ENCODE results near the gene MXRA7. TPM values are rescaled to one million over a fixed set of nuclear protein-coding genes. Genes with fewer than 3 reads are reported as not detected.
A peak's percentile ranks its signal among the peaks of the same experiment; 100 is the strongest.

The MXRA7 gene
- total RNA-seq, 1 donor from 2014 or later: 187 TPM

- H3K9me3 Mint-ChIP-seq (ENCODE audit: unreplicated experiment): no peaks in the 10 kb centered on the region
- H3K27ac Mint-ChIP-seq (ENCODE audit: unreplicated experiment): peak overlapping the region; percentile 97
- TF ChIP-seq, protein P1, sequence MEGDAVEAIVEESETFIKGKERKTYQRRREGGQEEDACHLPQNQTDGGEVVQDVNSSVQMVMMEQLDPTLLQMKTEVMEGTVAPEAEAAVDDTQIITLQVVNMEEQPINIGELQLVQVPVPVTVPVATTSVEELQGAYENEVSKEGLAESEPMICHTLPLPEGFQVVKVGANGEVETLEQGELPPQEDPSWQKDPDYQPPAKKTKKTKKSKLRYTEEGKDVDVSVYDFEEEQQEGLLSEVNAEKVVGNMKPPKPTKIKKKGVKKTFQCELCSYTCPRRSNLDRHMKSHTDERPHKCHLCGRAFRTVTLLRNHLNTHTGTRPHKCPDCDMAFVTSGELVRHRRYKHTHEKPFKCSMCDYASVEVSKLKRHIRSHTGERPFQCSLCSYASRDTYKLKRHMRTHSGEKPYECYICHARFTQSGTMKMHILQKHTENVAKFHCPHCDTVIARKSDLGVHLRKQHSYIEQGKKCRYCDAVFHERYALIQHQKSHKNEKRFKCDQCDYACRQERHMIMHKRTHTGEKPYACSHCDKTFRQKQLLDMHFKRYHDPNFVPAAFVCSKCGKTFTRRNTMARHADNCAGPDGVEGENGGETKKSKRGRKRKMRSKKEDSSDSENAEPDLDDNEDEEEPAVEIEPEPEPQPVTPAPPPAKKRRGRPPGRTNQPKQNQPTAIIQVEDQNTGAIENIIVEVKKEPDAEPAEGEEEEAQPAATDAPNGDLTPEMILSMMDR (IDR thresholded peaks at IDR 0.05): no peak
- no peak for DNase-seq (ENCODE audit: extremely low spot score, unreplicated experiment)
- peak overlapping the region; percentile 95 for H3K4me3 Mint-ChIP-seq (ENCODE audit: unreplicated experiment)
- no peaks in the 10 kb centered on the region for H3K27me3 Mint-ChIP-seq (ENCODE audit: unreplicated experiment)
- peaks cover 36% of the 10 kb centered on the region for H3K4me1 Mint-ChIP-seq (ENCODE audit: unreplicated experiment)
- H3K36me3 Mint-ChIP-seq (ENCODE audit: unreplicated experiment): peaks cover 18% of the 10 kb centered on the region
Measured at GRCh38 chr17:76727745-76728456, 17.1 kb upstream of the MXRA7 start.

DNA sequence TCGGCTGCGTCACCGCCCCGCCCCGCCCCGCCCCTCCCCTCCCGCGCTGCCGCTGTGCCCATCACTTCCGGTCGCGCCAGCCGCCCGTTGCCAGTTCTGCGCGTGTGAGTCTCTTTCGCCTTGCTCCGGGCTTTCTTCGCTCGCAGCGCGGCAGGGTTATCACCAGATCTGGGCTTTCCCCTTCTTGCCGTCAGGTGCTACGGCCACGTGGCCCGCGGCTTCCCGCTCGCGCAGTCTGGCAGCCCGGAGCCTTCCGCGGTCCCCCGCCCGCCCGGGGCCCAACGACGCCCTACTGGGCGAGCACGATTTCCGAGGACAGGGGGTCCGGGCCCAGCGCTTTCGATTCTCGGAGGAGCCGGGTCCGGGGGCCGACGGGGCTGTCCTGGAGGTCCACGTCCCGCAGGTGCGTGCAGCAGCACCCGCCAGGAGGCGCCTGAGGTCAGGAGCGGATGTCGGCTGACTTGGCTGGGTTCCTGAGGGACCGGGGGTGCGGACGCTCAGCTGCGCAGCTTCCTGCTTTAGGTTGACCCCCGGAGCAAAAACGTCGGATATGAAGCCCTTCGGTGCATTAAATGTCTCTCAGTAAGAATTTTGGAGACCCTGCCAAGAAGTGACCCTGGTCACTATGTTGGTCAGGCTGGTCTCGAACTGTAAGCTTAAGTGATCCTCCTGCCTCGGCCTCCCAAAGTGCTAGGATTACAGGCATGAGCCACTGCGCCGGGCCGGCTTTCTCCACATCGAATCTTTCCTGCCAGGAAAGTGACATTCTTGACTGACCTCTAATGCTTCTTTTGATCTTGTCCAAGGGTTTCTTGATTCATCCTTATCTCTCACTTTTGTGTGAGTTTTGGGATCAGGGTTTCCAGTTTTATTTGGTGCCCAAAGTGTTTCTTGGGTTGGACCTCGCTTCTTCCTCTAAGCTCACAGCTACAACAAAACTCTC, 16.3 kb upstream of the MXRA7 start, which contains the start of gene METTL23:
Gene METTL23 (plus strand): TSS at position 64 of the 943 bp plus-strand sequence. CDS start 2,872 bp downstream, outside the sequence.
- H3K4me3 Mint-ChIP-seq (ENCODE audit: unreplicated experiment): peak within 1 kb of the TSS; percentile 95
- no peaks in the 10 kb centered on the region for H3K27me3 Mint-ChIP-seq (ENCODE audit: unreplicated experiment)
- H3K4me1 Mint-ChIP-seq (ENCODE audit: unreplicated experiment): peaks cover 32% of the 10 kb centered on the region
- peak; percentile 93 for DNase-seq (ENCODE audit: extremely low spot score, unreplicated experiment)
- H3K36me3 Mint-ChIP-seq (ENCODE audit: unreplicated experiment): peaks cover 17% of the 10 kb centered on the region
- H3K9me3 Mint-ChIP-seq (ENCODE audit: unreplicated experiment): no peaks in the 10 kb centered on the region
- peak within 1 kb of the TSS; percentile 97 for H3K27ac Mint-ChIP-seq (ENCODE audit: unreplicated experiment)
- TF ChIP-seq, protein P1 (IDR thresholded peaks at IDR 0.05): peak; percentile 63

DNA sequence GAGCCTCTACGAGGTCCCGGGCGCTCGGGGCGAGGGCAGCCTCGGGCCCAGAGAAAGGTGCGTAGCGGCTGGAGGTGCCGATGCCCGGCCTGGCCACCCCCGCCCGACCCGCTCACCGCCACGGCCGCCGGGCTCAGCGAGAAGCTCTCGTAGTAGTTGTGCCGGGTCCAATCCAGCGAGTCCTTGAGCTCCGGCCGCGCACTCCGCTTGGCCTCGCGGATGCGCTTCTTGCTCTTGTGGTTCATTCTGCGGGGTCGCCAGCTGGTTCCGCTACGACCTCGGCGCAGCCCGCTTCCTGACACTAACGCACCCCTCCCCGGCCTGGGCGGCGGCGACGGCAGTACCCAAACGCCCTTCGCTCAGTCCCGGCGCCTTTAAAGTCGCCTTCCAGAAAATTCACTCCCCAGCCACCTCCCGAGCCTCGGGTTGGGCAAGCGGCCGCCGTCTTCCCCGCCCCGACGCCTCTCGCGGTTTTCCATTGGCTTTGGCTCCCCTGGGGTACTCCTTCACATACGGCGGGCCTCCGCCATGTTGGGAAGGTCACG, 15.5 kb upstream of the MXRA7 start, which contains the start of gene JMJD6:
Gene JMJD6 (minus strand): TSS at position 376 of the 545 bp plus-strand sequence. CDS start 131 bp downstream, at position 245.
- no peaks in the 10 kb centered on the region for H3K27me3 Mint-ChIP-seq (ENCODE audit: unreplicated experiment)
- TF ChIP-seq, protein P1 (IDR thresholded peaks at IDR 0.05): no peak
- H3K27ac Mint-ChIP-seq (ENCODE audit: unreplicated experiment): peak within 1 kb of the TSS; percentile 97
- no peaks in the 10 kb centered on the region for H3K9me3 Mint-ChIP-seq (ENCODE audit: unreplicated experiment)
- H3K4me1 Mint-ChIP-seq (ENCODE audit: unreplicated experiment): peaks cover 32% of the 10 kb centered on the region
- DNase-seq (ENCODE audit: extremely low spot score, unreplicated experiment): peak; percentile 98
- H3K4me3 Mint-ChIP-seq (ENCODE audit: unreplicated experiment): peak within 1 kb of the TSS; percentile 95
- peaks cover 22% of the 10 kb centered on the region for H3K36me3 Mint-ChIP-seq (ENCODE audit: unreplicated experiment)

DNA sequence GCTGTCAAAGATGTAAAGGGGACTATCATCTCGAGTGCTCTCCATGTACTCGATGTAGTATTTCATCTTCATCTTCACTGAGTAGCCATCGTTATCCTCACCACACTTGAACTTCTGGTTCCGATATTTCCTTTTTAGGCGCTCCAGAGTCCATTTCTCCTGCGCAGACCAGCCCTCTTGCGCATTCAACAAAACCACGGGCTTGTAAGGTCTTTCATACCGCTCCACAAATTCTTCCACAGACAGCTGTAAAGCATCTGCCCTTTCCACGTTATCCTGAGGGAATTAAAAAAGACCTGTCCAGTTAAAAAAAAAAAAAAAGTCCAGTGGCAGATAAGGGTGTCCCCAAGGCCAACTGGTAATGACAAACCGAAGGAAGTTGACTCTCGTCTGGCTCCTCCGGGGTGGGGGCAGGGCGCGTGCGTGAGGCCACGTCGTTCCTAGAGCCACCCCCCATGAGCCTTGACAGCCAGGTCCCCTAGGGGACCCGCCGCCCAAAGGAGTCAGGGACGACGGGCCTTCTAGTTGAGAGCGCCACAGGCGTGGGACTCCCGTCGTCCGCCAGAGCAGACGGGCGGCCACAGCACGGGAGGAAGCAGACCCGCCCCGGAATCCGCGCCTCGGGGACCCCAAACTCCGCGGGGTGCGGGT, 14.9 kb upstream of the MXRA7 start:
- H3K4me1 Mint-ChIP-seq (ENCODE audit: unreplicated experiment): peaks cover 32% of the 10 kb centered on the region
- no peaks in the 10 kb centered on the region for H3K27me3 Mint-ChIP-seq (ENCODE audit: unreplicated experiment)
- TF ChIP-seq, protein P1 (IDR thresholded peaks at IDR 0.05): no peak
- DNase-seq (ENCODE audit: extremely low spot score, unreplicated experiment): no peak
- no peaks in the 10 kb centered on the region for H3K9me3 Mint-ChIP-seq (ENCODE audit: unreplicated experiment)
- H3K4me3 Mint-ChIP-seq (ENCODE audit: unreplicated experiment): peak overlapping the region; percentile 95
- H3K27ac Mint-ChIP-seq (ENCODE audit: unreplicated experiment): peak overlapping the region; percentile 78
- H3K36me3 Mint-ChIP-seq (ENCODE audit: unreplicated experiment): peaks cover 26% of the 10 kb centered on the region

Data from osteocyte (in vitro differentiated cells).